IMR-90 (cell line): ENCODE data around the gene LINS1. TPM values are rescaled to one million over a fixed set of nuclear protein-coding genes. Genes with fewer than 3 reads are reported as not detected.

Source experiments
- ATAC-seq: fragments of 200-7000 bp; cut with Tn5 transposase; 2 replicates; pipeline ENCODE4 v1.9.1; 2020; ENCODE audit warnings: low read depth, mild to moderate bottlenecking, moderate library complexity
- BruUV-seq: library from RNA; stranded (reverse); fragments of 400-500 nt; replicated peaks from 2 replicates; lab custom pipeline; 2021; lab: Mats Ljungman, UMichigan
- CTCF ChIA-PET: fragments of 300-600 bp; formaldehyde crosslinking; extraction: SDS; loops from one replicate; lab custom pipeline; 2021; ENCODE audit warnings: antibody characterized with exemption; lab: Yijun Ruan, JAX
- POLR2A ChIA-PET: fragments of 300-600 bp; sonication (Branson Sonifier 250); formaldehyde crosslinking; loops from one replicate; lab custom pipeline; 2022; ENCODE audit warnings: antibody characterized with exemption; ENCODE audit not compliant: unreplicated experiment; lab: Charles Lee
- DNase-seq: peaks from one replicate; pipeline ENCODE4 v3.0.0; 2013
- H2AFZ ChIP-seq: replicated peaks from 2 replicates; pipeline ENCODE3; 2013; ENCODE audit warnings: low read length, mild to moderate bottlenecking; ENCODE audit not compliant: poor library complexity
- H2AK5ac ChIP-seq: 2 replicates; pipeline ENCODE4 v1.6.1; 2013; ENCODE audit warnings: low read depth, low read length, inconsistent platforms
- H2AK9ac ChIP-seq: replicated peaks from 2 replicates; pipeline ENCODE3; 2013; ENCODE audit warnings: mild to moderate bottlenecking, low read depth, low read length, moderate library complexity; ENCODE audit not compliant: poor library complexity
- H2BK120ac ChIP-seq: 2 replicates; pipeline ENCODE4 v1.6.1; 2013; ENCODE audit warnings: low read depth, low read length, inconsistent platforms
- H2BK15ac ChIP-seq: 3 replicates; pipeline ENCODE4 v1.6.1; 2013; ENCODE audit warnings: low read depth, low read length, inconsistent platforms
- H2BK20ac ChIP-seq: 2 replicates; pipeline ENCODE4 v1.6.1; 2013; ENCODE audit warnings: low read depth, mild to moderate bottlenecking, inconsistent platforms, low read length, moderate library complexity
- H2BK5ac ChIP-seq: 2 replicates; pipeline ENCODE4 v1.6.1; 2013; ENCODE audit warnings: mild to moderate bottlenecking, low read depth, low read length, inconsistent platforms; ENCODE audit not compliant: poor library complexity, severe bottlenecking
- H3K14ac ChIP-seq: replicated peaks from 2 replicates; pipeline ENCODE4 v1.6.1; 2013; ENCODE audit warnings: low read depth, low read length, inconsistent platforms
- H3K18ac ChIP-seq: 2 replicates; pipeline ENCODE4 v1.6.1; 2013; ENCODE audit warnings: low read depth, low read length, control low read depth
- H3K23ac ChIP-seq: 2 replicates; pipeline ENCODE4 v1.6.1; 2013; ENCODE audit warnings: low read depth, low read length, inconsistent platforms
- H3K27ac ChIP-seq: 2 replicates; pipeline ENCODE4 v1.5.1; 2013; ENCODE audit warnings: mild to moderate bottlenecking, control low read depth, low read length; ENCODE audit not compliant: insufficient read depth
- H3K27me3 ChIP-seq: 2 replicates; pipeline ENCODE4 v1.6.1; 2013; ENCODE audit warnings: low read length; ENCODE audit not compliant: control insufficient read depth, insufficient read depth
- H3K36me3 ChIP-seq: 2 replicates; pipeline ENCODE4 v1.6.1; 2013; ENCODE audit warnings: low read length, mixed read lengths; ENCODE audit not compliant: control insufficient read depth, insufficient read depth
- H3K4ac ChIP-seq: 2 replicates; pipeline ENCODE4 v1.6.1; 2013; ENCODE audit warnings: low read depth, low read length, inconsistent platforms
- H3K4me1 ChIP-seq: 2 replicates; pipeline ENCODE4 v1.6.1; 2013; ENCODE audit warnings: low read length, mixed read lengths; ENCODE audit not compliant: control insufficient read depth, insufficient read depth
- H3K4me2 ChIP-seq: 2 replicates; pipeline ENCODE4 v1.6.1; 2013; ENCODE audit warnings: low read depth, mild to moderate bottlenecking, control low read depth, low read length, moderate library complexity
- H3K4me3 ChIP-seq: 2 replicates; pipeline ENCODE4 v1.5.1; 2013; ENCODE audit warnings: low read depth, mild to moderate bottlenecking, control low read depth, low read length, moderate library complexity; ENCODE audit not compliant: insufficient read depth
- H3K56ac ChIP-seq: 2 replicates; pipeline ENCODE4 v1.6.1; 2013; ENCODE audit warnings: low read length, inconsistent platforms; ENCODE audit not compliant: insufficient read depth; ENCODE audit errors: extremely low read depth
- H3K79me1 ChIP-seq, 2 experiments: 2 replicates each; pipeline ENCODE4 v1.6.1; 2013; ENCODE audit warnings: low read length in 2 of 2, inconsistent platforms in 1 of 2, low read depth in 1 of 2
- H3K9ac ChIP-seq: 2 replicates; pipeline ENCODE4 v1.6.1; 2013; ENCODE audit warnings: low read depth, low read length, control low read depth
- H3K9me1 ChIP-seq: 2 replicates; pipeline ENCODE4 v1.6.1; 2013; ENCODE audit warnings: low read length, inconsistent platforms; ENCODE audit not compliant: insufficient read depth
- H3K9me3 ChIP-seq: 2 replicates; pipeline ENCODE4 v1.6.1; 2013; ENCODE audit warnings: low read length; ENCODE audit not compliant: control insufficient read depth, insufficient read depth
- H4K20me1 ChIP-seq: 2 replicates; pipeline ENCODE4 v1.6.1; 2013; ENCODE audit warnings: low read length, inconsistent platforms; ENCODE audit not compliant: insufficient read depth
- H4K5ac ChIP-seq: 2 replicates; pipeline ENCODE4 v1.6.1; 2013; ENCODE audit warnings: mild to moderate bottlenecking, low read depth, low read length, control low read depth
- H4K8ac ChIP-seq, 2 experiments: 2 replicates each; pipeline ENCODE4 v1.6.1; 2013; ENCODE audit warnings: low read depth in 2 of 2, low read length in 2 of 2, control low read depth in 1 of 2, inconsistent platforms in 1 of 2
- H4K91ac ChIP-seq: 2 replicates; pipeline ENCODE4 v1.6.1; 2013; ENCODE audit warnings: low read depth, low read length, inconsistent platforms; ENCODE audit not compliant: insufficient read depth
- BHLHE40 ChIP-seq: fragments of 150-350 bp; IDR thresholded peaks from 2 replicates; pipeline ENCODE4 v1.6.1; 2016; ENCODE audit warnings: mild to moderate bottlenecking, low read depth, low read length
- CEBPB ChIP-seq: IDR thresholded peaks from 2 replicates; pipeline ENCODE4 v1.6.1; 2012; ENCODE audit warnings: low read depth, low read length, improper control_type of control experiment
- CHD1 ChIP-seq: IDR thresholded peaks from 2 replicates; pipeline ENCODE4 v1.6.1; 2012; ENCODE audit warnings: low read depth, low read length, improper control_type of control experiment
- FOS ChIP-seq: fragments of 150-350 bp; IDR thresholded peaks from 2 replicates; pipeline ENCODE4 v1.6.1; 2016; ENCODE audit warnings: low read depth, low read length
- MAFK ChIP-seq: IDR thresholded peaks from 2 replicates; pipeline ENCODE4 v1.6.1; 2012; ENCODE audit warnings: low read depth, low read length, improper control_type of control experiment
- MAZ ChIP-seq: IDR thresholded peaks from 2 replicates; pipeline ENCODE4 v1.6.1; 2012; ENCODE audit warnings: low read depth, mild to moderate bottlenecking, low read length, improper control_type of control experiment, moderate library complexity, borderline replicate concordance
- MXI1 ChIP-seq: IDR thresholded peaks from 2 replicates; pipeline ENCODE4 v1.6.1; 2012; ENCODE audit warnings: low read depth, mild to moderate bottlenecking, low read length, moderate library complexity, borderline replicate concordance
- NFE2L2 ChIP-seq: fragments of 150-350 bp; IDR thresholded peaks from 2 replicates; pipeline ENCODE4 v1.6.1; 2016; ENCODE audit warnings: low read depth, mild to moderate bottlenecking, low read length
- RAD21 ChIP-seq: IDR thresholded peaks from 2 replicates; pipeline ENCODE4 v1.6.1; 2012; ENCODE audit warnings: low read length, improper control_type of control experiment
- RCOR1 ChIP-seq: IDR thresholded peaks from 2 replicates; pipeline ENCODE4 v1.6.1; 2012; ENCODE audit warnings: mild to moderate bottlenecking, low read length, improper control_type of control experiment; ENCODE audit not compliant: insufficient replicate concordance
- RFX5 ChIP-seq: IDR thresholded peaks from 2 replicates; pipeline ENCODE4 v1.8.0; 2012; ENCODE audit warnings: low read depth, mild to moderate bottlenecking, low read length, moderate library complexity
- SMC3 ChIP-seq: fragments of 150-350 bp; IDR thresholded peaks from 2 replicates; pipeline ENCODE4 v1.6.1; 2016; ENCODE audit warnings: low read depth, mild to moderate bottlenecking, antibody characterized with exemption, low read length, moderate library complexity
- WGBS, 2 experiments: methylation state at CpG; one replicate each; pipeline versions ENCODE4 v1.1.5 to v1.1.7; 2013; ENCODE audit warnings: missing lambda C conversion rate in 2 of 2; ENCODE audit not compliant: insufficient read length in 1 of 2; ENCODE audit errors: extremely low coverage in 2 of 2; 5-methylcytosine and 5-hydroxymethylcytosine counted together
- dilution Hi-C: fragments of 300-500 bp; cut with HindIII; formaldehyde crosslinking; loops from one replicate; pipeline ENCODE4 v1.14.3; 2018; ENCODE audit warnings: low sequenced_read_pairs; ENCODE audit not compliant: unreplicated experiment
- in situ Hi-C: fragments of 300-500 bp; cut with MboI; formaldehyde crosslinking; loops from 3 replicates; pipeline ENCODE4 v1.14.3; 2019; ENCODE audit warnings: low sequenced_read_pairs, inconsistent platforms, mixed read lengths
- intact Hi-C: fragments of 100-400 bp; cut with micrococcal nuclease; formaldehyde crosslinking; loops from 2 replicates; pipeline ENCODE4 v1.10.0; 2022
- polyA plus RNA-seq, 3 experiments: library from polyadenylated mRNA; depleted of rRNA; stranded (reverse); fragments of >200 nt; gene quantifications; 2 replicates each; pipeline ENCODE4 v1.2.3, GENCODE V29; 2012; ENCODE audit warnings: low replicate concordance in 1 of 3
- total RNA-seq: library from RNA; depleted of rRNA; stranded (reverse); fragments of >200 nt; gene quantifications from 2 replicates; pipeline ENCODE4 v1.2.3, GENCODE V29; 2012
- TF ChIP-seq, protein P1 (sequence below): fragments of 150-350 bp; IDR thresholded peaks from 2 replicates; pipeline ENCODE4 v1.6.1; 2016; ENCODE audit warnings: low read depth, mild to moderate bottlenecking, low read length, moderate library complexity, borderline replicate concordance
- TF ChIP-seq, protein P2 (sequence below): conservative IDR thresholded peaks from 2 replicates; pipeline ENCODE4 v1.5.1; 2012; ENCODE audit warnings: mild to moderate bottlenecking, low read depth, low read length, improper control_type of control experiment
- TF ChIP-seq, protein P3 (sequence below): fragments of 150-350 bp; IDR thresholded peaks from 2 replicates; pipeline ENCODE4 v1.6.1; 2017; ENCODE audit warnings: mild to moderate bottlenecking, antibody characterized with exemption, low read length, low read depth

The LINS1 gene
- total and polyA plus RNA-seq, 2 of the 4 experiments (the other 2 are of a cell fraction) = 6.9 to 10.6 TPM

DNA sequence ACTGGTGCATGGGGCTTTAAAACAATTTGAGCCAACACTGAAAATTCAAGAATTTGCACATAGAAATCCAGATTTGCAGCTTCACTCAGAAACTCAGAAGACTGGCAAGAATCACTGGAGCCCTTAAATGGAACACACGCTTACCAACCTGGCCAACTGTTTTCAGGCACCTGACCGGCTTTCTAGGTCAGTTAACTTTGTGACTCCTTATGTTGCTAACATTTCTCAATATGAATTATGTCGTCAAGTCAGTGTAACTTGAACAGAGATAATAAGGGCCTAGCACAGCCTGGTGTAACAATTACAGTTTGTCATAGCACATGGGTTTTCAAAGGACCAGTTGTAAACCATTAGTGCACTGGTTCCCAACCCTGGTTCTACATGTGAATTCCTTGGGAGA is 80.1 kb downstream of the LINS1 start:
- Histone ChIP-seq H3K23ac (no peak overlapping the region), H3K4me2 (no peak overlapping the region), H3K79me1 (no peaks in the 10 kb centered on the region), H3K9ac (no peak overlapping the region), H3K18ac (no peak overlapping the region), H2BK20ac (no peak overlapping the region), H4K5ac (no peak overlapping the region), H3K56ac (no peak overlapping the region), H3K4ac (no peak overlapping the region), H2BK120ac (no peak overlapping the region), H2AFZ (no peak overlapping the region), H3K27ac (no peak overlapping the region), H3K27me3 (no peaks in the 10 kb centered on the region), H2BK5ac (no peak overlapping the region), H3K36me3 (no peaks in the 10 kb centered on the region), H3K9me1 (no peaks in the 10 kb centered on the region), H3K14ac (no peak overlapping the region), H4K91ac (no peak overlapping the region), H2AK9ac (no peak overlapping the region), H4K8ac (no peak overlapping the region), H3K9me3 (no peaks in the 10 kb centered on the region), H4K20me1 (no peaks in the 10 kb centered on the region), H2AK5ac (no peak overlapping the region), H2BK15ac (no peak overlapping the region), H3K4me1 (no peaks in the 10 kb centered on the region), H3K4me3 (no peak overlapping the region)
- dilution Hi-C loops = no loop called here
- ChIA-PET CTCF (no interaction called here), POLR2A (no interaction called here)
- TF ChIP-seq SMC3 (no peak), CHD1 (no peak), FOS (no peak), MAZ (no peak), RAD21 (no peak), NFE2L2 (no peak), RCOR1 (no peak), MXI1 (no peak), CEBPB (no peak), RFX5 (no peak), MAFK (no peak), BHLHE40 (no peak)
- TF ChIP-seq, protein P1, sequence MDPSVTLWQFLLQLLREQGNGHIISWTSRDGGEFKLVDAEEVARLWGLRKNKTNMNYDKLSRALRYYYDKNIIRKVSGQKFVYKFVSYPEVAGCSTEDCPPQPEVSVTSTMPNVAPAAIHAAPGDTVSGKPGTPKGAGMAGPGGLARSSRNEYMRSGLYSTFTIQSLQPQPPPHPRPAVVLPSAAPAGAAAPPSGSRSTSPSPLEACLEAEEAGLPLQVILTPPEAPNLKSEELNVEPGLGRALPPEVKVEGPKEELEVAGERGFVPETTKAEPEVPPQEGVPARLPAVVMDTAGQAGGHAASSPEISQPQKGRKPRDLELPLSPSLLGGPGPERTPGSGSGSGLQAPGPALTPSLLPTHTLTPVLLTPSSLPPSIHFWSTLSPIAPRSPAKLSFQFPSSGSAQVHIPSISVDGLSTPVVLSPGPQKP = no peak
- TF ChIP-seq, protein P2, sequence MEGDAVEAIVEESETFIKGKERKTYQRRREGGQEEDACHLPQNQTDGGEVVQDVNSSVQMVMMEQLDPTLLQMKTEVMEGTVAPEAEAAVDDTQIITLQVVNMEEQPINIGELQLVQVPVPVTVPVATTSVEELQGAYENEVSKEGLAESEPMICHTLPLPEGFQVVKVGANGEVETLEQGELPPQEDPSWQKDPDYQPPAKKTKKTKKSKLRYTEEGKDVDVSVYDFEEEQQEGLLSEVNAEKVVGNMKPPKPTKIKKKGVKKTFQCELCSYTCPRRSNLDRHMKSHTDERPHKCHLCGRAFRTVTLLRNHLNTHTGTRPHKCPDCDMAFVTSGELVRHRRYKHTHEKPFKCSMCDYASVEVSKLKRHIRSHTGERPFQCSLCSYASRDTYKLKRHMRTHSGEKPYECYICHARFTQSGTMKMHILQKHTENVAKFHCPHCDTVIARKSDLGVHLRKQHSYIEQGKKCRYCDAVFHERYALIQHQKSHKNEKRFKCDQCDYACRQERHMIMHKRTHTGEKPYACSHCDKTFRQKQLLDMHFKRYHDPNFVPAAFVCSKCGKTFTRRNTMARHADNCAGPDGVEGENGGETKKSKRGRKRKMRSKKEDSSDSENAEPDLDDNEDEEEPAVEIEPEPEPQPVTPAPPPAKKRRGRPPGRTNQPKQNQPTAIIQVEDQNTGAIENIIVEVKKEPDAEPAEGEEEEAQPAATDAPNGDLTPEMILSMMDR = no peak
- TF ChIP-seq, protein P3, sequence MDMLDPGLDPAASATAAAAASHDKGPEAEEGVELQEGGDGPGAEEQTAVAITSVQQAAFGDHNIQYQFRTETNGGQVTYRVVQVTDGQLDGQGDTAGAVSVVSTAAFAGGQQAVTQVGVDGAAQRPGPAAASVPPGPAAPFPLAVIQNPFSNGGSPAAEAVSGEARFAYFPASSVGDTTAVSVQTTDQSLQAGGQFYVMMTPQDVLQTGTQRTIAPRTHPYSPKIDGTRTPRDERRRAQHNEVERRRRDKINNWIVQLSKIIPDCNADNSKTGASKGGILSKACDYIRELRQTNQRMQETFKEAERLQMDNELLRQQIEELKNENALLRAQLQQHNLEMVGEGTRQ = no peak
- in situ Hi-C loops = no loop called here
- BruUV-seq = no TSS peak
- ATAC-seq (no peak), DNase-seq (no peak)
- intact Hi-C loops = no loop called here
- WGBS, 2 experiments = 64% methylated on average over 2 of the region's 3 CpGs; no CpG with 5 or more reads in 1 of the 2 experiments
